Measurements from ENCODE around the gene EZH2.

GRCh38 chr7:148794476-148794875 lies 89.6 kb downstream of the EZH2 start:
- TF ChIP-seq SUZ12 (IDR thresholded peaks at IDR 0.05): no peak
- TF ChIP-seq PKNOX1 (IDR thresholded peaks at IDR 0.05): no peak
- no peak for TF ChIP-seq TARDBP (IDR thresholded peaks at IDR 0.05)
- no peak for TF ChIP-seq NFRKB (IDR thresholded peaks at IDR 0.05)
- no peak for TF ChIP-seq HDGF (IDR thresholded peaks at IDR 0.05; ENCODE audit: borderline replicate concordance)
- no peak for TF ChIP-seq FOXM1 (IDR thresholded peaks at IDR 0.05; ENCODE audit: borderline replicate concordance)
